HTR-8/SVneo (cell line): Measurements from ENCODE around the gene C20orf144.

Experiments used
- DNase-seq: peaks from one replicate; pipeline ENCODE4 v3.0.0; 2011; ENCODE audit warnings: low spot score, mixed read lengths; ENCODE audit not compliant: insufficient read length
- FAIRE-seq: peaks from 2 replicates; lab custom pipeline; 2011; peaks lifted over from hg19 to GRCh38; lab: Jason Lieb, UNC

C20orf144 gene

DNA sequence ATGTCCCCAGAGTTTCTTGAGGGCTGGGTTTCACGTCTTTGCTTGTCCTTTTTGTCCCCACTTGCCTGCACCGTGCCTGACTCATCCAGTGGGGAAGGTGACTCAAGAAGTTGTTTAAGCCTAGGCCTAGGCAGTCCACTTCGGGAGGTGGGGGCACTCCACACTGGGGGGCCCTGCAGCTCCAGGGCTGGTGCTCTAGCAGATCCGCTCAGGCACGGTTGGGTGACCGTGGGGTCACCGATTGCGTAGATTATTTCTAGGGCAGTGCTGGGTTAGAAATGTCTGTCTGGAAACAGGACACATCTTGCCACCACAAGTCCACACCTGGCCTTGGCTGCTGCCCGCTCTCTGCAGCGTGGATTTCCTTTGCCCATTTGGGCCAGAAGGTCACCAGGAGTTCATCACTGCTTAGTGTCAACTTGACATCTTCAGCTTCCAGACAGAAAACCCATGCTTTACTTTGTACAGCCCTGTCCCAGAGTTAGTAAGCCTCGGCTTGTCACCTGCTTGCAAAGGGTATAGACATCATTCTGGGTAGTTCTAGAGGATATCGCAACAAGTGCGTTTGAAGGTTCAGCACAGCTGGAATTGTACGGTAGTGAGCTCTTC is 13.6 kb upstream of the C20orf144 start:
- DNase-seq (no peak), FAIRE-seq (no peak)

DNA sequence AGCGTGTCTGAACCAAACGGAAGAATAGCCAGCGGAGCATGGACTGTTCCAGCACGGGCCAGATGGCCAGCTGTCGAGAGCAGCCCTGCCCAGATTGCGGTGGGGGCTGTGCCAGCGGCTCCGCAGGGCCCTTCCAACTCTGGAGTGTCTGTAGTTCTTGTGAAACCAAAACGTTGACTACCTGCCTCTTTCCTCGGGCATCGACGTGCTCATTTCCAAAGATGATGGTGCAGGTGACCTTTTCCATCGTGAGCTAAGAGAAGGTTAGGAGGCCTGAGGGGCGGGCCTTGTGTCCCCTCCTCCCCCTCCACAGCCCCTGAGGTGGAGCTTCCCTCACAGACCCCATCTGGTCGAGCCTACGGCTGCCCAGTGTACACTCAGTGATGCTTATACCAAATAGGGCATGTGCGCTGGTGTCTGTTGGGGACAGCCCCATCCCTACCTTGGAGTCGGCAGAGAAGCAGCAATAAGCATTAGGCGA is 12.9 kb upstream of the C20orf144 start:
- FAIRE-seq = no peak
- DNase-seq = no peak

DNA sequence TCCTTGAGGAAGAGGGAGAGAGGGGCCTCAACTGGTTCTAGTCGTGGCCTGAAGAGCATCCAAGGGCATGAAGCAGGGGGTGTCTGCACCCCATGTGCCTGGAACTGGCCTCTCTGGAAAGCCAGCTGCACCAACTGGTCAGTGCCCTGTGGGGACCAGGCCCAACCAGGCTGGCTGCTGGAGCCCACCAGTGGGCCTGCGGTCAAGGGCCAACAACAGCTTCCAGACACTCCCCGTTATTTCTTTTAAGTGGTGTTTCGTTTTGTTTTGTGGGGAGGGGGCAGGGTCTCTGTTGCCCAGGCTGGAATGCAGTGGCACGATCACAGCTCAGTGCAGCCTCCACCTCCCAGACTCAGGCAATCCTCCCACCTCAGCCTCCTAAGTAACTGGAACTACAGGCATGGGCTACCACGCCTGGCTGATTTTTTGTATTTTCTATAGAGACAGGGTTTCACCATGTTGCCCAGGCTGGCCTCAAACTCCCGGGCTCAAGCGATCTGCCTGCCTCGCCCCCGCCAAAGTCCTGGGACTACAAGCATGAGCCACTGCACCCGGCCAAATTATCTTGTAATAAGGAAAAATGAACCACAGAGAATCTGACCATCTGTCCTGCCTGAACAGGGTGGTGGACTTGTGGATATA is 11.9 kb upstream of the C20orf144 start:
- DNase-seq (no peak), FAIRE-seq (no peak)

DNA sequence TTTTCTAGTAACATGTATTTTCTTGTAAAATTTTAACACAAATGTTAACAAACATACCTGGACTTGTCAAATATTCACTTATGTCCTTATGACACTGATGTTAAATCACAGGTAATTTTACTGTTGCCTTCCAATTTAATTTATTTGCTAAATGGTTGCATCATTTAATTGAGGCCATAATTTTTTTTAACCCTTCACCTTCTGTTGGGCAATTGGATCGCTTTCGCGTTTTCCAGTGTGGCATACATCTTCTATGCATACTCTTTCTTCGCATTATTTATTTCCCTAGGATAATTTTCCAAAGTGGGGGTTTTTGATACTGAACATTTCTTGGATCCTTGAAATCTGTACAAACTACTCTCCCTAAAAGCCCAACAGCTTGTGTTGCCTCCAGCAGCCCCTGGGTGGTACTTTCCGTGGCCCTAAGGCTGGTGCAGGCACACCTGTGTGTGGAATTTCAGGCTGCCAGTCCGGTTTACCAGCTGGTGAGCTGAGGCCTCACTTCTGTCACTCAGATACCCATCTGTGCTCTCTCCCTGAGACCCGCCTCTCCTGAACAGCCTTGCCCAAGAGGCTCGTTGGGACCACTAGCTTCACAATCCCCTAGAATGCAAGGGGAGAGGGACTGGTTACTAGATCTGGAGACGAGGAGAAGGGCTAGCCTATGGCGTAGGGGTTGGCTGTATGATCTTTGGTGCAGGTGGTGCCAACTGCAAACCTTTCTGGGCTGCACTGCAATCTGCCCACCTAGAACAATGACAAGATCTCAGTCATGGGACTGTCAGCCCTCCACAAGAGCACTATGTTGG is 11.2 kb upstream of the C20orf144 start:
- DNase-seq (no peak), FAIRE-seq (no peak)

- DNase-seq = no peak
- no peak for FAIRE-seq
Measured at GRCh38 chr20:33651562-33652048, 10.5 kb upstream of the C20orf144 start.

DNA sequence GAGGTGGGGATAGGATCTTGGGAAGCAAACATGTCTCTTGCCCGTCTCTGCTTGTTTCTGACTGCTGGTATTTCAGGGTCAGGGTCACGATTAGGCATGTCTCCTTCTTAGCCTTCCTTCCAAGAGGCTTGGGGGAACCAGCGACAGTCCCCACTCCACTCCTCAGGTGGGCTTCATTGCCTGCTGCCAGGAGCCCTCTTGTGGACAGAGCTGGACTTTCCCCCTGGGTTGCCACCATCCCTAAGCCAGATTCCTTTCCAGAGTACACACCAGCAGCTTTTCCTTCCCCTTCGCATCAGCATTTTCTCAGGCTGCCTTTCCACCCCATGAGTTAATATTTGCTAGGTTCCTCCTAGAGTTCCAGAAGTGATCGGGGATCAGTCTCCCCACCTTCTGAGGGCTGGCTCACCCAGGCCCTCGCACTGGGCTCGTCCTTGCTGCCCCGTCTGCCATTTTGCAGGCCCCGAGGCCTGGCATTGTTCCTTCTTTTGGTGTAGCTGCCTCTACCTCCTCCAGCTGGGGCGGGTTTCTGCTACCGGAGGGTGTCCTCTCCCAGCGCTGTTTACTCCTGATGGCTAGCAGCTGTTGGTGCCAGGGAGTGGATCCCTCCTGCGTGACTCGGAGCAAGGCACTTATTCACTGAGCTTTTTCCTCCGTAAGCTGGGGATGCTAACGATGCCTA is 8.8 kb upstream of the C20orf144 start:
- FAIRE-seq (peak; percentile 66), DNase-seq (peak; percentile 89)

DNA sequence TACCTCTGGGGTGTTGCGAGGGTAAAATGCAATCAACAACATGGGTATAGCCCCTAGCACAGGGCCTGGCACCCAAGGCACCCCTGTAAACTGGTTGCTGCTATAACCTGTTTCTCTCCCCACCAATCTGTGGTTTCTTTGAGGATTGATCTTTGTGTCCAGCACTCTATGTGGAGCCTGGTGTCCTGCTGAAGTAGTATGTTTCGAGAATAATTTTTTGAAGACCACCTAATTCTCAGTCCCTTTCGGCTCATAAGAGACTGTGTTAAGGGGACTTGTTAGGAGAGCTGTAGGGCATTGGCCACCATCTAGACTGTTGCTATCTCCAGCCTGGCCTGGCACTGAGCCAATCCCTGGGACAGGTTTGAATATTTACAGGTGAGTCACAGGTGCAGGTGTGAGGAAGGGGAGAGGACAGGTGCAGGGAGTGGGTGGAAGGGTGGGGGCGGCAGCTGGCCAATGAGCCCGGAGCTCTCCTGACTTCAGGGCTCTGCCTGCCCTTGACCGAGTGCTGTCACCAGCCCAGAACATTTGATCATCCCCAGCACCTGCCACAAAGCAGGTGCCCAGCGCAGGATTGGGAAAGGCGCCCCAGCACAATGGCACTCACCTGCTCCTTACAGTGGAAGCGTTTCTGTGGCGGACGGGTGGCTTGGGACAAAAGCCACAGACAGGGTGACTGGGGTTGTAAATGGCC is 8.1 kb upstream of the C20orf144 start:
- DNase-seq (no peak), FAIRE-seq (no peak)

DNA sequence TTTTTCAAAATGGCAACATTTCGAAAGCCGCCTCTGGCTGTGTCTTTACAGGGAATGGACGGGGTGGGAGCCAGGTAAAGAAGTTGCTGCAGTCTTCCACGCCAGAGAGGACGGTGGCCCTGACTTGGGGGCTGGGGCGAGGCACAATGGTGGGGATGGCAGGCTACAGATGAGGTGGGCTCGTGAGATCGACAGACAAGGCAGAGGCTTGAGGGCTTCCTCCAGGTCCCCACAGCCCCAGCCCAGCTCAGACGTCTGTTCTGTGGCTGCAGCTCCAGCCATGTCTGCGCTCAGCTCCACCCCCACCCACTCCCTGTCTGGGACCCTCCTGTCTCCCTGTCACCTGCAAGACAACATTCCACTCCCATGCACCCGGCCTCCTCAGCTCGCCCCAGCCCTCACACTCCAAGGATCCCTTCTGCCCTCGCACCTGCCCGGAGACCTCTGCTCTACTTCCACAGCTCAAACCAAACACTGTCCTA is 7.4 kb upstream of the C20orf144 start:
- FAIRE-seq (no peak), DNase-seq (no peak)

DNA sequence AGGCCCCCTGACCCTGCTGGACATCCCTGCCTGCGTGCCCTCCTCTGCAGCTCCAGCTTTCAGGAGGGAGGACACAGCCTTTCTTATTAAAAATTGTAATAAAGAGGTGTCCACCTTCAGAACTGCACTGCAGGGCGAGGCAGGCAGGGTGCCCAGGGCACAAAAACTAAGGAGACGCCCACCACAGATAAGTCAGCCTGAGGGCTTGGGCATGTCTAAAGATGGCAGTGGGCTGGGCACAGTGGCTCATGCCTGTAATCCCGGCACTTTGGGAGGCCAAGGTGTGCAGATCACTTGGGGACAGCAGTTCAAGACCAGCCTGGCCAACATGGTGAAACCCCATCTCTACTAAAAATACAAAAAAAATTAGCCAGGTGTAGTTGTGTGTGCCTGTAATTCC is 7.0 kb upstream of the C20orf144 start:
- DNase-seq (no peak), FAIRE-seq (no peak)

- DNase-seq = no peak
- no peak for FAIRE-seq
Measured at GRCh38 chr20:33656010-33656782, 5.9 kb upstream of the C20orf144 start.

DNA sequence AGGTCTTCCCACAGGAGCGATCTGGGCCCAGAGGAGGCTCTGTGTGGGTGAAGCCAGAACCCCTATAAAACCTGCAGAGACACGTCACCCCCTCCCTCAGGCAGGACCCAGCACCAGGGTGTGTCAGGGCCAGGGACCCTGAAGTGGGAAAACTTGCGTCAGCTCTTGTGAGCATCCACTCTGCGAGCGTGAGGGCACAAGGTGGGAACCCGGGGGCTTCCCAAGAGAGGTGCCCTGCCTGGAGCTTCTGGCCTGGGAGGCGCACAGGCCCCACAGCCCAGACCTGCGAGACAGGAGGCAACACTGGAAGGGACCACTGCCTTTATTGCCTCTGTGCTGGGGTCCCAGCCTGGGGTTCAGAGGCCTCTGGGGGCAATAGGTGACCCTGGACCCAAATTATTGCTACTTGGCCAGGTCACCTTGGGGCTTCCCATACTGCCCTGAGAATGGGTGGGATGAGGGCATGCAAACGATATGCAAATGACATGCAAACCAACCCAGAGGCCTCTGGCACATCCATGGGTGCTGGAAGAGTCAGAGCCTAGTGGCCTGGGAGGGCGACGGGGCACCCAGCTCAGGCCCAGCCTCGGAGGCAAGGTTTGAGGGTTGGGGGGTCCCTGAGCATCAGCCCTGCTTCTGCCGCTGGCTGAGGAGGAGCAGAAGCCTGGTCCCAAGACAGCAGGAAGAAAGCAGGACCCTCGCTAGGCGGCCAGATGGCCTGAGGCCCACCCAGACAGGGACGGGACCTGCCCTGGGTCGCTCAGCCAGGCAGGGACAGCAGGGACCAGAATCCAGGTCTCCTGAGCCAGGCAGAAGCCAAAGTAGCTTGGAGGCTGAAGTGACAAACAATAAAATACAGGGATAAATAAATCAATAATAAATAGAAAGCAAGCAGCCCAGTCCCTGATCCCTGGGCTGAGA is 5.1 kb upstream of the C20orf144 start:
- DNase-seq = no peak
- FAIRE-seq = no peak

DNA sequence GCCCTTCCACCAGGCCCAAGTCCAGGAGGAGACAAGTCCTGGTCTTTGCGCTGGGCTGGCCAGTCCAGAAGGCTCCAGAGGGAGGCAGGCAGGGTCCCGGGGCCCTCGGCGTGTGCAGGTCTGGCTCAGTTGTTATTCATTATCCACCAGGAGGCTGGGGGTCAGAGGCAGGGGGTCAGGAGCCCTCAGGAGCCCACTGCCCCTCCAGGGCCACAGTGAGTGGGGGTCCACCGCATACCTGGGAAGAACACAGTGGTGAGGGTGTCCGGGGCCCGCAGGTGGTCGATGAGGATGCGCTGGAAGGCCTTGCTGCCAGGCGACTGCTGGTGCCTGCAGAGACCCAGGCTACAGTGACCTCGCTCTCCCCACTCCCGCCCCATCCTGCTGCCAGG is 4.4 kb upstream of the C20orf144 start:
- no peak for FAIRE-seq
- DNase-seq = no peak

GRCh38 chr20:33658510-33658909 is 3.6 kb upstream of the C20orf144 start:
- FAIRE-seq (no peak), DNase-seq (no peak)

DNA sequence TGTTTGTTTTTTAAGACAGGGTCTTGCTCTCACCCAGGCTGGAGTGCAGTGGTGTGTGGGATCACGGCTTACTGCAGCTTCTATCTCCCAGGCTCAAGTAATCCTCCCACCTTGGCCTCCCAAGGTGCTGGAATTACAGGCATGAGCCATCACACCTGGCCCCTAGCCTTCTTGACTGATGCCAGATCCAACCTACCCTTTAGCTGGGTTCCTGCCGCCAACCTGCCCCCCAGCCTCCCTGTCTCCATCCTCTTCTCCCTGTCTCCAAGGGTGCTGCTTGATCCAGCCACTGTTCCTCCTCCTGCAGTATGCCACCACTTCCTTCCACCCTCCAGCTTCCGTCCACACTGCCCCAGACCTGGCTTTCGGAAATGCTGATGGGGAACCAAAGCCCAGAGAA is 3.2 kb upstream of the C20orf144 start:
- FAIRE-seq (no peak), DNase-seq (no peak)

- DNase-seq (no peak), FAIRE-seq (no peak)
Measured at GRCh38 chr20:33659341-33660034, 2.6 kb upstream of the C20orf144 start.

DNA sequence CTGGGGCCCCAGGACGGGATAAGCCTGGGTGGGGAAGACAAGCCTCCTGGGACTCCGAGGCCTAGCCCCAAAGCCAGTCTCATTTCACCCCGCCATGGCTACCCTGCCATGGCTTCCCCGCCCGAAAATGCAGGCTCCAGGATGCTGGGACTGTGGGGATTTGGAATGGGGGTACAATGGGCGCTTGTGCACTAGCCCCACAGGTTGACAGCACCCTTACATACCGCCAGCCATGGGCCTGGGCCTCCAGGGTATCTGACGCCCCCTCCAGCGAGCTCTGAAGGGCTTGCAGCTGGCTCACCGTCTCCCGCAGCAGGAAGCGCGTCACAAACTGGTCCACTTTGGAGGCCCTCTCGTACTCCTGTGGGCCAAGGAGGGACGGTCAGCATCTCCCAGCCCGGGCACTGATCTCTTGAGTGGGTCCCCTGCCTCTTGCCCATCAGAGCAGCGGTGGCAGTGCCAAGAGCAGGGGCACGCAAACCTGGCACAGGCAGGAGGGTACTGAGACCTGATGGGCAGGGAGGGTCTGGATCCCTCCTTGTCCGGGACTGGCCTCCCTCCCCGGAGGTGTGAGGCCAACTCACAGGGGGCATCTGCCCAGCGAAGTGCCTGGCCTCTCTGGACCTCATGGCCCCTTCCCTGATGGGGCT is 2.0 kb upstream of the C20orf144 start:
- DNase-seq = no peak
- no peak for FAIRE-seq

- FAIRE-seq (no peak), DNase-seq (no peak)
Measured at GRCh38 chr20:33660685-33661058, 1.5 kb upstream of the C20orf144 start.
